Lung (tissue), 16 donors: ENCODE measurements around the gene PTGER1. TPM values are rescaled to one million over a fixed set of nuclear protein-coding genes. Genes with fewer than 3 reads are reported as not detected.

Source experiments
- ATAC-seq: fragments of 200-7000 bp; cut with Tn5 transposase; one replicate; pipeline ENCODE4 v1.9.1; 2020; ENCODE audit warnings: moderate number of reproducible peaks; ENCODE audit not compliant: insufficient read depth, low FRiP score
- DNase-seq, 3 donors: peaks; one replicate each; pipeline ENCODE4 v3.0.0-alpha.2; 2013 to 2017
- H3K27ac ChIP-seq, 2 donors: one replicate each; pipeline ENCODE4 v1.5.1; 2013; ENCODE audit warnings: mild to moderate bottlenecking in 2 of 2, moderate library complexity in 2 of 2, control low read depth in 1 of 2, inconsistent platforms in 1 of 2, low read depth in 1 of 2, low read length in 1 of 2
- H3K27me3 ChIP-seq, 3 donors: one replicate each; pipeline ENCODE4 v1.5.1; 2013; ENCODE audit warnings: low read length in 2 of 3; ENCODE audit not compliant: control insufficient read depth in 3 of 3, insufficient read depth in 3 of 3
- H3K36me3 ChIP-seq, 4 donors: one replicate each; pipeline ENCODE4 v1.5.1; 2013; ENCODE audit warnings: low read length in 4 of 4, mild to moderate bottlenecking in 1 of 4, moderate library complexity in 1 of 4; ENCODE audit not compliant: control insufficient read depth in 4 of 4, insufficient read depth in 4 of 4
- H3K4me1 ChIP-seq, 5 donors: one replicate each; pipeline ENCODE4 v1.5.1; 2013; ENCODE audit warnings: low read length in 5 of 5, mild to moderate bottlenecking in 2 of 5, moderate library complexity in 1 of 5; ENCODE audit not compliant: control insufficient read depth in 5 of 5, insufficient read depth in 5 of 5
- H3K4me3 ChIP-seq: one replicate; pipeline ENCODE4 v1.5.1; 2013; ENCODE audit warnings: mild to moderate bottlenecking, control low read depth, moderate library complexity
- H3K9ac ChIP-seq, 2 donors: one replicate each; pipeline ENCODE4 v1.5.1; 2013; ENCODE audit warnings: low read length in 2 of 2, control low read depth in 1 of 2; ENCODE audit not compliant: insufficient read depth in 1 of 2
- H3K9me3 ChIP-seq, 4 donors: one replicate each; pipeline ENCODE4 v1.5.1; 2013; ENCODE audit warnings: low read length in 3 of 4, mild to moderate bottlenecking in 1 of 4, moderate library complexity in 1 of 4; ENCODE audit not compliant: control insufficient read depth in 4 of 4, insufficient read depth in 3 of 4
- CTCF ChIP-seq: IDR thresholded peaks from 2 replicates; pipeline ENCODE4 v1.5.1; 2012; ENCODE audit warnings: mild to moderate bottlenecking; ENCODE audit errors: control extremely low read depth, extremely low read depth
- WGBS, 2 donors: extraction: QIAGEN DNeasy Blood & Tissue Kit; methylation state at CpG; one replicate each; pipeline ENCODE4 v1.1.7; 2013; 5-methylcytosine and 5-hydroxymethylcytosine counted together
- long read RNA-seq, 5 donors: transcript quantifications; one replicate each; lab custom pipeline, GENCODE V29; 2026
- polyA plus RNA-seq, 2 donors: library from polyadenylated mRNA; stranded (reverse); fragments of 200-250 nt; gene quantifications; one replicate each; pipeline ENCODE4 v1.2.1, GENCODE V29; 2013
- total RNA-seq, 2 donors: library from RNA; depleted of rRNA in 1 of 2; stranded (reverse); fragments of >200 nt in 1 of 2; gene quantifications; one replicate each; pipeline ENCODE4 v1.2.1, GENCODE V29; 2014 to 2021
- donor health status: control.
- donor health status: control.
- donor health status: Bipolar disorder and iron deficiency.
- donor health status: healthy.
- donor health status: DM: yes; HTN: yes; CAD: no.

PTGER1 gene
- total RNA-seq (1 to 10 TPM; 2.0 to 4.3 TPM), polyA plus RNA-seq (1 to 10 TPM in 1 of 2 donors, under 1 TPM in 1; 0.73 to 1.4 TPM)
- long read RNA-seq, donor 1, transcript PTGER1-201 (3 exons, 1,421 nt): major isoform, 14 of 19 reads
- long read RNA-seq, donor 1, partial matches to known transcripts: 5 of 19 reads
- long read RNA-seq, donor 1, other reads (novel, unspliced or antisense): 0 of 19 reads
- long read RNA-seq, donor 2, partial matches to known transcripts: 0 of 4 reads
- long read RNA-seq, donor 2, other reads (novel, unspliced or antisense): 0 of 4 reads
- long read RNA-seq, donor 3, partial matches to known transcripts: 0 of 4 reads
- long read RNA-seq, donor 3, other reads (novel, unspliced or antisense): 0 of 4 reads
- long read RNA-seq, donor 4, partial matches to known transcripts: 0 of 3 reads
- long read RNA-seq, donor 4, other reads (novel, unspliced or antisense): 0 of 3 reads
- long read RNA-seq, donor 5, transcript PTGER1-201 (3 exons, 1,421 nt): major isoform, 14 of 27 reads
- long read RNA-seq, donor 5, partial matches to known transcripts: 13 of 27 reads
- long read RNA-seq, donor 5, other reads (novel, unspliced or antisense): 0 of 27 reads

- Histone ChIP-seq H3K4me3 (no peak within 1 kb of the TSS), H3K9ac (no peak within 1 kb of the TSS), H3K36me3 (peaks cover 3 to 34% (median 11%) of the 10 kb centered on the region in 4 donors), H3K9me3 (peaks cover 0 to 2% (median 0%) of the 10 kb centered on the region in 4 donors), H3K27me3 (peaks cover 0 to 9% (median 0%) of the 10 kb centered on the region in 3 donors), H3K4me1 (peaks cover 0 to 84% (median 22%) of the 10 kb centered on the region in 5 donors), H3K27ac (no peak within 1 kb of the TSS)
- DNase-seq (peak; percentile 88 to 93 (median 90)), ATAC-seq (no peak)
- WGBS, 2 donors: 8 to 11% methylated on average over 33 of the region's 33 CpGs
- peak; percentile 5 for TF ChIP-seq CTCF
Measured at GRCh38 chr19:14475251-14476073, at the start of gene PTGER1. Gene PTGER1, minus strand, starts transcription at chr19:14475354. Its CDS starts 1,034 bp downstream, at chr19:14474320.

GRCh38 chr19:14520543-14520942, 45.4 kb upstream of the PTGER1 start:
- DNase-seq: no peak
- no peaks in the 10 kb centered on the region for H3K9me3 ChIP-seq

GRCh38 chr19:14519860-14520407, 44.8 kb upstream of the PTGER1 start:
- no peak for TF ChIP-seq CTCF
- ATAC-seq: no peak
- peaks cover 0 to 23% (median 3%) of the 10 kb centered on the region in 5 donors for H3K4me1 ChIP-seq
- no peak overlapping the region for H3K9ac ChIP-seq
- no peaks in the 10 kb centered on the region for H3K27me3 ChIP-seq
- 55 to 82% methylated on average over 2 of the region's 2 CpGs for WGBS, 2 donors
- peak overlapping the region in 1 of 2 donors; percentile 85 for H3K27ac ChIP-seq
- no peaks in the 10 kb centered on the region for H3K9me3 ChIP-seq
- no peak overlapping the region for H3K4me3 ChIP-seq
- peaks cover 9 to 17% (median 14%) of the 10 kb centered on the region in 4 donors for H3K36me3 ChIP-seq
- no peak for DNase-seq

More at GRCh38 chr19:14520543-14520942, 45.4 kb upstream of the PTGER1 start:
- Histone ChIP-seq H3K27ac (no peak overlapping the region), H3K36me3 (peaks cover 4 to 11% (median 8%) of the 10 kb centered on the region in 4 donors), H3K4me1 (peaks cover 0 to 21% (median 3%) of the 10 kb centered on the region in 5 donors), H3K4me3 (no peak overlapping the region), H3K9ac (no peak overlapping the region), H3K27me3 (no peaks in the 10 kb centered on the region)
- TF ChIP-seq CTCF: no peak
- 93 to 95% methylated on average over 4 of the region's 4 CpGs for WGBS, 2 donors
- ATAC-seq: no peak
